Measurements from ENCODE around the gene FSTL5. TPM values are rescaled to one million over a fixed set of nuclear protein-coding genes. Genes with fewer than 3 reads are reported as not detected.
"Not testable (repeated sequence)": the region's sequence is repeated elsewhere in the genome, so short reads cannot be mapped to it uniquely, and the experiment has no call there.

The FSTL5 gene
- not detected in 2 replicates for total RNA-seq (2022)
- Bru-seq, nascent RNA, result percentile 2 among the genes with signal in this experiment
- percentile 1 among the genes with signal in this experiment for BruChase-seq, experiment 1, labeled RNA remaining after a 6-hour chase
- percentile 1 among the genes with signal in this experiment for BruChase-seq, experiment 2, labeled RNA remaining after a 2-hour chase
- long read RNA-seq, result 0 reads

- no TSS peak for BruUV-seq (replicated peaks)
- H3K9me3 Mint-ChIP-seq (ENCODE audit: unreplicated experiment), result no peaks in the 10 kb centered on the region
- H3K27me3 Mint-ChIP-seq (ENCODE audit: insufficient read depth, unreplicated experiment), result no peaks in the 10 kb centered on the region
- peaks cover 10% of the 10 kb centered on the region for H3K4me1 Mint-ChIP-seq (ENCODE audit: insufficient read depth, unreplicated experiment)
- intact Hi-C loops (cut with micrococcal nuclease), result loop anchor here (10.0 kb wide), 2 partner anchors 209 to 839 kb away; no protein-coding TSS in a partner anchor
- ChIA-PET CTCF (interaction anchor here (0.5 to 1.3 kb wide), 16 partner anchors 10 to 1420 kb away, joined by 3 to 6 read pairs (median 3); no protein-coding TSS in a partner anchor), POLR2A (interaction anchor here (0.5 to 1.5 kb wide), 2 partner anchors 198 to 597 kb away, joined by 3 to 5 read pairs; no protein-coding TSS in a partner anchor)
- no peaks in the 10 kb centered on the region for H3K36me3 Mint-ChIP-seq (ENCODE audit: insufficient read depth, unreplicated experiment)
- no peak for TF ChIP-seq CTCF (IDR thresholded peaks at IDR 0.05; ENCODE audit: unreplicated experiment)
- no peak within 1 kb of the TSS for H3K27ac Mint-ChIP-seq (ENCODE audit: low read depth, unreplicated experiment)
- DNase-seq (ENCODE audit: unreplicated experiment), result peak; percentile 82
- peak within 1 kb of the TSS; percentile 79 for H3K4me3 Mint-ChIP-seq (ENCODE audit: unreplicated experiment)
Measured at GRCh38 chr4:162163892-162164759, at the start of gene FSTL5. FSTL5 (minus strand) TSS chr4:162164000; CDS start chr4:162111396, 52,604 bp downstream.

DNA sequence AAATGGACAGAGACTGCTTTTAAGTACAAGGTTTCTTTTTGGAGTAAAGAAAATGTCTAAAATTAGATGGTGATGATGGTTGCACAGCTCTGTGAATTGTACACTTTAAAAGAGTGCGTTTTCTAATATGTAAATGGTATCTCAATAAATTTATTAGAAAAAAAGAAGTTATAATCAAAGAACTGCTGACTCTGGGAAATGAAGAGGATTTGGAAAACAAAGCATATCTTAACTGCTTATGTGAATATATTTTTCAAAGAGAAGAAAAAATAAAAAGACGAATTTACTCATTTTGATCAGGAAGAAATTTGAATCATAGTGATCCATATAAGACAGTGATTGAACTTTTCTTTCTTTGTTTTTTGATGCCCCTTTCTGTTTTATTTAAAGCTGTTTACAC is 45.9 kb upstream of the FSTL5 start:
- DNase-seq (ENCODE audit: unreplicated experiment), result no peak
- Mint-ChIP-seq H3K4me3 (ENCODE audit: unreplicated experiment) (no peak overlapping the region), H3K9me3 (ENCODE audit: unreplicated experiment) (no peaks in the 10 kb centered on the region), H3K36me3 (ENCODE audit: insufficient read depth, unreplicated experiment) (no peaks in the 10 kb centered on the region), H3K27me3 (ENCODE audit: insufficient read depth, unreplicated experiment) (no peaks in the 10 kb centered on the region), H3K27ac (ENCODE audit: low read depth, unreplicated experiment) (no peak overlapping the region), H3K4me1 (ENCODE audit: insufficient read depth, unreplicated experiment) (peaks cover 10% of the 10 kb centered on the region)
- TF ChIP-seq CTCF (IDR thresholded peaks at IDR 0.05; ENCODE audit: unreplicated experiment), result no peak
- intact Hi-C loops (cut with micrococcal nuclease), result no loop called here
- POLR2A ChIA-PET, result no interaction called here
- BruUV-seq (replicated peaks), result no TSS peak
- CTCF ChIA-PET, result no interaction called here

DNA sequence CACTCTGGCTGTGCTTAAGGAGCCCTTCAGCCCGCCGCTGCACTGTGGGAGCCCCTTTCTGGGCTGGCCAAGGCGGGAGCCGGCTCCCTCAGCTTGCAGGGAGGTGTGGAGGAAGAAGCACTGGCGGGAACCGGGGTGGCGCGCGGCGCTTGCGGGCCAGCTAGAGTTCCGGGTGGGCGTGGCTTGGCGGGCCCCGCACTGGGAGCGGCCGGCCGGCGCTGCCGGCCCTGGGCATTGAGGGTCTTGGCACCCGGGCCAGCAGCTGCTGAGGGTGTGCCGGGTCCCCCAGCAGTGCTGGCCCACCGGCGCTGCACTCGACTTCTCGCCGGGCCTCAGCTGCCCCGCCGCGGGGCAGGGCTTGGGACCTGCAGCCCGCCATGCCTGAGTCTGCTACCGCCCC is 39.7 kb upstream of the FSTL5 start:
- POLR2A ChIA-PET; H3K27me3 Mint-ChIP-seq (ENCODE audit: insufficient read depth, unreplicated experiment); H3K36me3 Mint-ChIP-seq (ENCODE audit: insufficient read depth, unreplicated experiment); H3K27ac Mint-ChIP-seq (ENCODE audit: low read depth, unreplicated experiment); H3K9me3 Mint-ChIP-seq (ENCODE audit: unreplicated experiment); CTCF ChIA-PET; intact Hi-C loops (cut with micrococcal nuclease); H3K4me3 Mint-ChIP-seq (ENCODE audit: unreplicated experiment); BruUV-seq (replicated peaks); H3K4me1 Mint-ChIP-seq (ENCODE audit: insufficient read depth, unreplicated experiment); DNase-seq (ENCODE audit: unreplicated experiment): not testable (repeated sequence)

- no peak overlapping the region for H3K4me3 Mint-ChIP-seq (ENCODE audit: unreplicated experiment)
- BruUV-seq (replicated peaks), result no TSS peak
- POLR2A ChIA-PET, result no interaction called here
- no peaks in the 10 kb centered on the region for H3K27me3 Mint-ChIP-seq (ENCODE audit: insufficient read depth, unreplicated experiment)
- no peak overlapping the region for H3K27ac Mint-ChIP-seq (ENCODE audit: low read depth, unreplicated experiment)
- no peak for DNase-seq (ENCODE audit: unreplicated experiment)
- CTCF ChIA-PET, result no interaction called here
- H3K4me1 Mint-ChIP-seq (ENCODE audit: insufficient read depth, unreplicated experiment), result no peaks in the 10 kb centered on the region
- H3K9me3 Mint-ChIP-seq (ENCODE audit: unreplicated experiment), result no peaks in the 10 kb centered on the region
- intact Hi-C loops (cut with micrococcal nuclease), result no loop called here
- no peaks in the 10 kb centered on the region for H3K36me3 Mint-ChIP-seq (ENCODE audit: insufficient read depth, unreplicated experiment)
- no peak for TF ChIP-seq CTCF (IDR thresholded peaks at IDR 0.05; ENCODE audit: unreplicated experiment)
Measured at GRCh38 chr4:162201673-162202072, 37.9 kb upstream of the FSTL5 start.
